CD4-positive, alpha-beta memory T cell (primary cell): Measurements from ENCODE around the gene RFLNA. TPM values are rescaled to one million over a fixed set of nuclear protein-coding genes. Genes with fewer than 3 reads are reported as not detected.
A peak's percentile ranks its signal among the peaks of the same experiment; 100 is the strongest.

Experiments used
- CTCF ChIA-PET: fragments of 350-600 bp; sonication (Branson Sonifier 250); formaldehyde crosslinking; loops from one replicate; lab custom pipeline; 2021; ENCODE audit warnings: inconsistent platforms; ENCODE audit not compliant: partially characterized antibody; lab: Charles Lee
- POLR2A ChIA-PET: fragments of 350-600 bp; sonication (Branson Sonifier 250); formaldehyde crosslinking; loops from one replicate; lab custom pipeline; 2021; ENCODE audit not compliant: partially characterized antibody; lab: Charles Lee
- DNase-seq, 5 donors: peaks; one replicate each; pipeline versions ENCODE4 v3.0.0 to v3.0.0-alpha.2; 2020 to 2022; ENCODE audit warnings: mixed read lengths in 1 of 5
- H3K27ac ChIP-seq: one replicate; pipeline ENCODE4 v1.7.0; 2013; ENCODE audit warnings: low read depth, low read length
- H3K27me3 ChIP-seq: 2 replicates; pipeline ENCODE4 v1.7.0; 2013; ENCODE audit warnings: mild to moderate bottlenecking, low read length, moderate library complexity; ENCODE audit not compliant: insufficient read depth
- H3K36me3 ChIP-seq: 2 replicates; pipeline ENCODE4 v1.7.0; 2013; ENCODE audit warnings: mild to moderate bottlenecking, low read length, moderate library complexity; ENCODE audit not compliant: insufficient read depth
- H3K4me1 ChIP-seq: 2 replicates; pipeline ENCODE4 v1.7.0; 2013; ENCODE audit warnings: mild to moderate bottlenecking, low read length, moderate library complexity; ENCODE audit not compliant: insufficient read depth
- H3K4me3 ChIP-seq, 2 donors: one replicate each; pipeline ENCODE4 v1.7.0; 2013; ENCODE audit warnings: low read length in 2 of 2, mild to moderate bottlenecking in 1 of 2
- H3K9me3 ChIP-seq, 2 donors: one replicate each; pipeline ENCODE4 v1.7.0; 2013; ENCODE audit warnings: low read length in 2 of 2, control low read depth in 1 of 2; ENCODE audit not compliant: control insufficient read depth in 1 of 2
- H3K27ac Mint-ChIP-seq, 7 donors: one replicate each; pipeline ENCODE4 v1.8.0; 2020 to 2021; ENCODE audit warnings: mixed read lengths in 7 of 7, mild to moderate bottlenecking in 6 of 7, inconsistent platforms in 3 of 7, moderate library complexity in 3 of 7
- H3K27me3 Mint-ChIP-seq, 2 donors: one replicate each; pipeline ENCODE4 v1.8.0; 2020 to 2021; ENCODE audit warnings: mixed read lengths in 2 of 2
- H3K36me3 Mint-ChIP-seq, 2 donors: one replicate each; pipeline ENCODE4 v1.8.0; 2020 to 2021; ENCODE audit warnings: mixed read lengths in 2 of 2, inconsistent platforms in 1 of 2, mild to moderate bottlenecking in 1 of 2
- H3K4me1 Mint-ChIP-seq, 4 donors: one replicate each; pipeline ENCODE4 v1.8.0; 2020 to 2021; ENCODE audit warnings: mixed read lengths in 4 of 4, mild to moderate bottlenecking in 1 of 4
- H3K4me3 Mint-ChIP-seq, 8 donors: one replicate each; pipeline ENCODE4 v1.8.0; 2020 to 2021; ENCODE audit warnings: mixed read lengths in 8 of 8, mild to moderate bottlenecking in 7 of 8, moderate library complexity in 6 of 8, inconsistent platforms in 3 of 8
- H3K9me3 Mint-ChIP-seq, 8 donors: one replicate each; pipeline ENCODE4 v1.8.0; 2020 to 2021; ENCODE audit warnings: mixed read lengths in 8 of 8, mild to moderate bottlenecking in 5 of 8, inconsistent platforms in 3 of 8, moderate library complexity in 1 of 8
- intact Hi-C: fragments of 100-400 bp; cut with micrococcal nuclease; formaldehyde crosslinking; loops from one replicate; pipeline ENCODE4 v1.15.1; 2023
- microRNA-seq: library from miRNA; unstranded; fragments of <30 nt; microRNA quantifications from one replicate; pipeline ENCODE4 v1.2.0, GENCODE V29; 2021; ENCODE audit warnings: borderline replicate concordance, borderline number of aligned reads, borderline microRNAs expressed, mixed read lengths
- polyA plus RNA-seq, 2 donors: library from polyadenylated mRNA; unstranded; fragments of 300-500 nt; fragmentation: Illumina TruSeq; gene quantifications; one replicate each; pipeline ENCODE4 v1.2.3, GENCODE V29; 2021
- total RNA-seq, 2 experiments: library from RNA; stranded (reverse); gene quantifications; one replicate each; pipeline ENCODE4 v1.2.3, GENCODE V29; 2021

Gene RFLNA
- total and polyA plus RNA-seq, 4 experiments from 2014 or later: not detected

- Mint-ChIP-seq H3K36me3 (peaks cover 16 to 41% of the 10 kb centered on the region in 2 donors), H3K9me3 (no peaks in the 10 kb centered on the region), H3K27me3 (no peaks in the 10 kb centered on the region), H3K27ac (peak overlapping the region in 3 of 7 donors; percentile 30 to 65 (median 64)), H3K4me3 (no peak overlapping the region), H3K4me1 (peaks cover 0 to 6% (median under 1%) of the 10 kb centered on the region in 4 donors)
- Histone ChIP-seq H3K27ac (no peak overlapping the region), H3K4me3 (no peak overlapping the region), H3K4me1 (no peaks in the 10 kb centered on the region), H3K27me3 (no peaks in the 10 kb centered on the region), H3K36me3 (peaks cover 28% of the 10 kb centered on the region), H3K9me3 (no peaks in the 10 kb centered on the region)
- POLR2A ChIA-PET: no interaction called here
- CTCF ChIA-PET: no interaction called here
- no peak for DNase-seq
- intact Hi-C loops: no loop called here
These were observed 66.4 kb downstream of the RFLNA start for GRCh38 chr12:124361074-124361970.

DNA sequence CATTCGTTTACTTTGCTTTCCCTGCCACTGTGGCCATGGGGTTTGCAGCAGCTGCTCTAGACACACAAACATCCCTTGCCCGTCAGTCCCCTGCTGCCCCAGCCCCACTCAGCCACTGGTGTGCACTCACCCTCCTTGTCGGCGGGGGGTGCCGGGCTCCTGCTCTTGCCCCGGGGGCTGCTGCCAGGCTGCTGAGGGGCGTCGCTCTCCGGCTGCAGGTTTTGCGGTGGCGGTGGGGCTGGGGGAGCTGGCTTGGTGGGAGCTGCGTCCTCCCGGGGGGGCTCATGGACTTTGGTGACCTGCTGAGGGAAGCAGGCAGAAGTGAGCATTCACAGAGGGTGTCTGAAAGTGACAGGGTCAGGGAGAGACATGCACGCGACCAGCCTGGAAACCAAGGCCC is 67.1 kb downstream of the RFLNA start:
- ChIA-PET POLR2A (no interaction called here), CTCF (no interaction called here)
- H3K4me1 Mint-ChIP-seq: peaks cover 0 to 6% (median under 1%) of the 10 kb centered on the region in 4 donors
- no peak for DNase-seq
- H3K27me3 Mint-ChIP-seq: no peaks in the 10 kb centered on the region
- Histone ChIP-seq H3K27ac (no peak overlapping the region), H3K4me1 (no peaks in the 10 kb centered on the region), H3K9me3 (no peaks in the 10 kb centered on the region), H3K4me3 (no peak overlapping the region), H3K36me3 (peaks cover 28% of the 10 kb centered on the region), H3K27me3 (no peaks in the 10 kb centered on the region)
- H3K4me3 Mint-ChIP-seq: no peak overlapping the region
- H3K9me3 Mint-ChIP-seq: no peaks in the 10 kb centered on the region
- intact Hi-C loops: no loop called here
- H3K36me3 Mint-ChIP-seq: peaks cover 16 to 43% of the 10 kb centered on the region in 2 donors
- peak overlapping the region in 1 of 7 donors; percentile 64 for H3K27ac Mint-ChIP-seq

- DNase-seq: peak in 1 of 5 donors; percentile 2
- Histone ChIP-seq H3K27me3 (no peaks in the 10 kb centered on the region), H3K27ac (no peak overlapping the region), H3K36me3 (peaks cover 16% of the 10 kb centered on the region), H3K9me3 (no peaks in the 10 kb centered on the region), H3K4me3 (no peak overlapping the region), H3K4me1 (no peaks in the 10 kb centered on the region)
- no peaks in the 10 kb centered on the region for H3K27me3 Mint-ChIP-seq
- no peaks in the 10 kb centered on the region for H3K9me3 Mint-ChIP-seq
- H3K4me3 Mint-ChIP-seq: no peak overlapping the region
- H3K4me1 Mint-ChIP-seq: peaks cover 0 to 1% (median 0%) of the 10 kb centered on the region in 4 donors
- intact Hi-C loops: no loop called here
- CTCF ChIA-PET: interaction anchor here (1.0 kb wide), 1 partner anchor 9 kb away, joined by 3 read pairs; no protein-coding TSS in a partner anchor
- H3K36me3 Mint-ChIP-seq: peaks cover 6 to 31% of the 10 kb centered on the region in 2 donors
- no peak overlapping the region for H3K27ac Mint-ChIP-seq
- POLR2A ChIA-PET: no interaction called here
These were observed 68.6 kb downstream of the RFLNA start for GRCh38 chr12:124363353-124363965.

GRCh38 chr12:124364543-124364942 is 69.7 kb downstream of the RFLNA start:
- intact Hi-C loops: no loop called here
- H3K36me3 Mint-ChIP-seq: peaks cover 3 to 26% of the 10 kb centered on the region in 2 donors
- no peaks in the 10 kb centered on the region for H3K4me1 ChIP-seq
- ChIA-PET CTCF (no interaction called here), POLR2A (no interaction called here)
- H3K9me3 ChIP-seq: no peaks in the 10 kb centered on the region
- peaks cover 8% of the 10 kb centered on the region for H3K36me3 ChIP-seq
- H3K27me3 Mint-ChIP-seq: no peaks in the 10 kb centered on the region
- H3K27ac Mint-ChIP-seq: peak overlapping the region in 1 of 7 donors; percentile 80
- H3K4me3 Mint-ChIP-seq: no peak overlapping the region
- H3K27ac ChIP-seq: no peak overlapping the region
- H3K9me3 Mint-ChIP-seq: no peaks in the 10 kb centered on the region
- H3K27me3 ChIP-seq: no peaks in the 10 kb centered on the region
- peak in 1 of 5 donors; percentile 16 for DNase-seq
- no peak overlapping the region for H3K4me3 ChIP-seq
- peaks cover 0 to 3% (median 0%) of the 10 kb centered on the region in 4 donors for H3K4me1 Mint-ChIP-seq

Small RNA genes within 50 kb of the gene (microRNA-seq; reads per million reads assigned to microRNA genes)
- not detected for gene MIR6880
